Measurements from ENCODE around the gene ARMC5. TPM values are rescaled to one million over a fixed set of nuclear protein-coding genes. Genes with fewer than 3 reads are reported as not detected.

Gene ARMC5
- total and polyA plus RNA-seq, 7 donors = 2.4 to 11.1 (median 4.6) TPM

- Histone ChIP-seq H3K4me3 (peak overlapping the region; percentile 14 to 47 (median 42)), H3K4me1 (peaks cover 0 to 11% (median 10%) of the 10 kb centered on the region in 4 donors), H3K27ac (peak overlapping the region in 1 of 4 donors; percentile 67), H3K36me3 (no peaks in the 10 kb centered on the region), H3K27me3 (no peaks in the 10 kb centered on the region), H3K9me3 (no peaks in the 10 kb centered on the region)
- 29 to 31% methylated on average over 76 to 78 of the region's 83 CpGs for WGBS, 2 donors
- intact Hi-C loops (cut with DNase I) = no loop called here
- TF ChIP-seq EP300 (IDR thresholded peaks at IDR 0.05) = no peak
- TF ChIP-seq POLR2A (IDR thresholded peaks at IDR 0.05) = no peak
- TF ChIP-seq POLR2AphosphoS5 (IDR thresholded peaks at IDR 0.05) = no peak
- TF ChIP-seq CTCF (IDR thresholded peaks at IDR 0.05) = no peak
- peak; percentile 74 for DNase-seq
Measured at GRCh38 chr16:31427441-31428278, 31.6 kb upstream of the ARMC5 start.

- Histone ChIP-seq H3K4me1 (peaks cover 0 to 11% (median 10%) of the 10 kb centered on the region in 4 donors), H3K9me3 (no peaks in the 10 kb centered on the region), H3K36me3 (no peaks in the 10 kb centered on the region), H3K4me3 (peak within 1 kb of the TSS; percentile 14 to 47 (median 42)), H3K27ac (peak within 1 kb of the TSS in 1 of 4 donors; percentile 67), H3K27me3 (no peaks in the 10 kb centered on the region)
- intact Hi-C loops (cut with DNase I) = no loop called here
- TF ChIP-seq EP300 (IDR thresholded peaks at IDR 0.05) = no peak
- no peak for TF ChIP-seq CTCF (IDR thresholded peaks at IDR 0.05)
- no peak for TF ChIP-seq POLR2AphosphoS5 (IDR thresholded peaks at IDR 0.05)
- TF ChIP-seq POLR2A (IDR thresholded peaks at IDR 0.05) = no peak
- DNase-seq = no peak
- WGBS, 2 donors = 79 to 82% methylated on average over 7 of the region's 7 CpGs
Measured at GRCh38 chr16:31428279-31428597, 31.1 kb upstream of the ARMC5 start, which contains the start of gene COX6A2. TSS of gene COX6A2 (minus strand) at chr16:31428360. CDS start at chr16:31428325, 35 bp downstream.

GRCh38 chr16:31428638-31429247 lies 30.6 kb upstream of the ARMC5 start:
- 70 to 84% methylated on average over 7 of the region's 7 CpGs for WGBS, 2 donors
- TF ChIP-seq POLR2AphosphoS5 (IDR thresholded peaks at IDR 0.05) (no peak), EP300 (IDR thresholded peaks at IDR 0.05) (no peak), POLR2A (IDR thresholded peaks at IDR 0.05) (no peak), CTCF (IDR thresholded peaks at IDR 0.05) (no peak)
- intact Hi-C loops (cut with DNase I) = no loop called here
- Histone ChIP-seq H3K4me3 (no peak overlapping the region), H3K27ac (peak overlapping the region in 1 of 4 donors; percentile 67), H3K9me3 (no peaks in the 10 kb centered on the region), H3K4me1 (peaks cover 0 to 11% (median 10%) of the 10 kb centered on the region in 4 donors), H3K36me3 (no peaks in the 10 kb centered on the region), H3K27me3 (no peaks in the 10 kb centered on the region)
- DNase-seq = peak; percentile 11

- TF ChIP-seq POLR2AphosphoS5 (IDR thresholded peaks at IDR 0.05) (no peak), CTCF (IDR thresholded peaks at IDR 0.05) (no peak), POLR2A (IDR thresholded peaks at IDR 0.05) (no peak), EP300 (IDR thresholded peaks at IDR 0.05) (no peak)
- intact Hi-C loops (cut with DNase I) = no loop called here
- DNase-seq = peak; percentile 17
- Histone ChIP-seq H3K27me3 (no peaks in the 10 kb centered on the region), H3K4me1 (peaks cover 0 to 11% (median 10%) of the 10 kb centered on the region in 4 donors), H3K36me3 (no peaks in the 10 kb centered on the region), H3K27ac (no peak overlapping the region), H3K4me3 (no peak overlapping the region), H3K9me3 (no peaks in the 10 kb centered on the region)
- WGBS, 2 donors = 8 to 23% methylated on average over 1 of the region's 1 CpG
Measured at GRCh38 chr16:31429314-31429713, 30.0 kb upstream of the ARMC5 start.

Data from sigmoid colon (tissue), 7 donors.